OCI-LY3 (cell line): Measurements from ENCODE around the gene MGMT.
"Not testable (repeated sequence)": the region's sequence is repeated elsewhere in the genome, so short reads cannot be mapped to it uniquely, and the experiment has no call there.

Source experiments
- H2AFZ ChIP-seq: fragments of 200-600, 300-600 bp; shearing (Covaris generic); 2 replicates; pipeline ENCODE4 v1.6.0; 2014; ENCODE audit warnings: antibody characterized with exemption, low read depth, low read length
- H3K27ac ChIP-seq: fragments of 200-600, 300-600 bp; sonication (generic); 2 replicates; pipeline ENCODE4 v1.5.1; 2014; ENCODE audit warnings: mild to moderate bottlenecking, low read length, moderate library complexity, mixed read lengths
- H3K27me3 ChIP-seq: fragments of 200-600, 300-600 bp; sonication (generic); 2 replicates; pipeline ENCODE4 v1.6.1; 2014; ENCODE audit warnings: low read depth, low read length, mixed read lengths
- H3K36me3 ChIP-seq: fragments of 200-600, 300-600 bp; sonication (generic); replicated peaks from 2 replicates; pipeline ENCODE3; 2014; ENCODE audit warnings: low read depth, low read length, mixed read lengths
- H3K4me1 ChIP-seq: fragments of 300-600, 200-600 bp; sonication (generic); 2 replicates; pipeline ENCODE4 v1.6.1; 2014; ENCODE audit warnings: low read length, mixed read lengths
- H3K4me2 ChIP-seq: fragments of 200-600, 300-600 bp; sonication (generic); 2 replicates; pipeline ENCODE4 v1.6.1; 2014; ENCODE audit warnings: low read length, mixed read lengths
- H3K4me3 ChIP-seq: fragments of 300-600, 200-600 bp; sonication (generic); 2 replicates; pipeline ENCODE4 v1.5.1; 2014; ENCODE audit warnings: antibody characterized with exemption, mild to moderate bottlenecking, low read length, moderate library complexity
- H3K79me2 ChIP-seq: fragments of 300-600, 200-600 bp; shearing (Covaris generic); 2 replicates; pipeline ENCODE4 v1.6.1; 2014; ENCODE audit warnings: mild to moderate bottlenecking, low read length, mixed read lengths
- H3K9ac ChIP-seq: fragments of 300-600, 200-600 bp; shearing (Covaris generic); 2 replicates; pipeline ENCODE4 v1.6.0; 2014; ENCODE audit warnings: mild to moderate bottlenecking, low read length, moderate library complexity
- H3K9me3 ChIP-seq: fragments of 200-600, 300-600 bp; shearing (Covaris generic); 2 replicates; pipeline ENCODE4 v1.6.1; 2014; ENCODE audit warnings: low read length, mixed read lengths; ENCODE audit not compliant: insufficient read depth
- H4K20me1 ChIP-seq: fragments of 200-600, 300-600 bp; sonication (generic); 2 replicates; pipeline ENCODE4 v1.6.1; 2016; ENCODE audit warnings: low read length, mixed read lengths; ENCODE audit not compliant: insufficient read depth
- CTCF ChIP-seq: fragments of 200-600, 300-600 bp; sonication (generic); IDR thresholded peaks from 2 replicates; pipeline ENCODE4 v1.5.1; 2014; ENCODE audit warnings: antibody characterized with exemption, low read length, low read depth
- EZH2phosphoT487 ChIP-seq: fragments of 200-600 bp; shearing (Covaris generic); IDR thresholded peaks from 2 replicates; pipeline ENCODE4 v1.6.1; 2018; ENCODE audit warnings: antibody characterized with exemption, mixed run types, low read depth

The MGMT gene

DNA sequence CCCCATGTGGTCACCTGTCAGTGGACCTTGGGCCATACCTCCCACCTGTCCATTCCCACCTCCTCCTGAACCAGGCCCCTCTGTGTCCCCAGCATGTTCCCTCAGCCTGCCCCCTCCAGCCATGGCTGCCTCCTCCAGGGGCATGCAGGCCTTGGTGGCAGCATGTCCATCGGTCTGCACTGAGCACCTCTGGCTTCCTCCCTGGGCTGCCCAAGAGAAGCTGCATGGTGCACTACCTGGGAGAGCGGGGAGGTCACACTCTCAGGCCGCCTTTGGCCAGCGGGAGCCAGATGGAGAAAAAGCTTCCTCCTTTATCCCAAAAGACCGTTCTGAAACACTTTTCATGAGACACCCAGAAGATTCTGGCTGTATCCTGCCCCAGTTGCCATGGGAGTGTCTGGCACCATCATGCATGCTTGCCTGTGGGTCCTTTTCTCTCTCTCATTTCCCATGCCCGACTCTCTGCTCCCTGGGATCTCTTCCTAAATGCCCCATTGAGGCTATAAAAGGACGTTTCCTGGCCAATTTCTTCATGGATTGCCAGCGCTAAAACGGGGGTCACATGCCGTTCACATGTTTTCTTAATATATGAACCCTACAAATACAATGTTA lies 45.5 kb upstream of the MGMT start:
- H3K9me3 ChIP-seq = no peaks in the 10 kb centered on the region
- no peaks in the 10 kb centered on the region for H3K27me3 ChIP-seq
- H3K27ac ChIP-seq = no peak overlapping the region
- no peak overlapping the region for H3K4me2 ChIP-seq
- H3K79me2 ChIP-seq = no peaks in the 10 kb centered on the region
- no peak overlapping the region for H3K4me3 ChIP-seq
- H2AFZ ChIP-seq = no peak overlapping the region
- H3K4me1 ChIP-seq = no peaks in the 10 kb centered on the region
- H3K9ac ChIP-seq = no peak overlapping the region
- no peaks in the 10 kb centered on the region for H4K20me1 ChIP-seq
- no peaks in the 10 kb centered on the region for H3K36me3 ChIP-seq
- TF ChIP-seq EZH2phosphoT487 (no peak), CTCF (no peak)

- Histone ChIP-seq H4K20me1 (no peaks in the 10 kb centered on the region), H3K27me3 (no peaks in the 10 kb centered on the region), H3K27ac (no peak overlapping the region), H3K79me2 (no peaks in the 10 kb centered on the region), H3K4me2 (no peak overlapping the region), H3K4me3 (no peak overlapping the region), H3K9ac (no peak overlapping the region), H3K9me3 (no peaks in the 10 kb centered on the region), H2AFZ (no peak overlapping the region), H3K4me1 (no peaks in the 10 kb centered on the region), H3K36me3 (no peaks in the 10 kb centered on the region)
- TF ChIP-seq CTCF = no peak
- no peak for TF ChIP-seq EZH2phosphoT487
Observed at GRCh38 chr10:129424978-129425377, 42.1 kb upstream of the MGMT start.

GRCh38 chr10:129426606-129427005 lies 40.4 kb upstream of the MGMT start:
- H3K27me3 ChIP-seq = no peaks in the 10 kb centered on the region
- H3K4me2 ChIP-seq = no peak overlapping the region
- H3K4me3 ChIP-seq = no peak overlapping the region
- no peaks in the 10 kb centered on the region for H3K36me3 ChIP-seq
- no peak overlapping the region for H3K9ac ChIP-seq
- TF ChIP-seq EZH2phosphoT487 (no peak), CTCF (no peak)
- no peaks in the 10 kb centered on the region for H3K4me1 ChIP-seq
- no peak overlapping the region for H2AFZ ChIP-seq
- no peaks in the 10 kb centered on the region for H3K9me3 ChIP-seq
- no peaks in the 10 kb centered on the region for H4K20me1 ChIP-seq
- no peaks in the 10 kb centered on the region for H3K79me2 ChIP-seq
- H3K27ac ChIP-seq = no peak overlapping the region

GRCh38 chr10:129433266-129433665 lies 33.8 kb upstream of the MGMT start:
- H3K36me3 ChIP-seq = no peaks in the 10 kb centered on the region
- H3K4me1 ChIP-seq = no peaks in the 10 kb centered on the region
- no peak overlapping the region for H3K4me3 ChIP-seq
- H3K4me2 ChIP-seq = no peak overlapping the region
- H3K9ac ChIP-seq = no peak overlapping the region
- H2AFZ ChIP-seq = no peak overlapping the region
- H3K79me2 ChIP-seq = no peaks in the 10 kb centered on the region
- no peak overlapping the region for H3K27ac ChIP-seq
- H3K9me3 ChIP-seq = no peaks in the 10 kb centered on the region
- H4K20me1 ChIP-seq = no peaks in the 10 kb centered on the region
- no peaks in the 10 kb centered on the region for H3K27me3 ChIP-seq
- TF ChIP-seq EZH2phosphoT487 (no peak), CTCF (no peak)

GRCh38 chr10:129435724-129436123 lies 31.3 kb upstream of the MGMT start:
- H4K20me1 ChIP-seq, H3K9me3 ChIP-seq, H3K79me2 ChIP-seq, H3K4me2 ChIP-seq, H3K36me3 ChIP-seq, H3K4me3 ChIP-seq, H3K27me3 ChIP-seq, H3K4me1 ChIP-seq, H3K9ac ChIP-seq, H2AFZ ChIP-seq, H3K27ac ChIP-seq: not testable (repeated sequence)
